Parathyroid adenoma (tissue), 2 donors: Measurements from ENCODE around the gene CTDNEP1.
A peak's percentile ranks its signal among the peaks of the same experiment; 100 is the strongest.

ENCODE experiments used
- H2AFZ ChIP-seq: fragments of 300-600 bp; sonication (generic); one replicate; pipeline ENCODE4 v1.7.0; 2017; ENCODE audit warnings: antibody characterized with exemption, mild to moderate bottlenecking
- H3K27ac ChIP-seq: fragments of 300-600 bp; sonication (generic); one replicate; pipeline ENCODE4 v1.7.0; 2017
- H3K27me3 ChIP-seq: fragments of 300-600 bp; sonication (generic); one replicate; pipeline ENCODE4 v1.7.0; 2017; ENCODE audit warnings: low read length; ENCODE audit not compliant: control insufficient read depth, insufficient read depth
- H3K36me3 ChIP-seq: fragments of 300-600 bp; sonication (generic); one replicate; pipeline ENCODE4 v1.7.0; 2017; ENCODE audit warnings: low read length; ENCODE audit not compliant: control insufficient read depth, insufficient read depth
- H3K4me1 ChIP-seq: fragments of 300-600 bp; sonication (generic); one replicate; pipeline ENCODE4 v1.7.0; 2017; ENCODE audit warnings: control low read depth
- H3K4me2 ChIP-seq: fragments of 300-600 bp; sonication (generic); one replicate; pipeline ENCODE4 v1.7.0; 2017; ENCODE audit warnings: low read length
- H3K4me3 ChIP-seq: fragments of 300-600 bp; sonication (generic); one replicate; pipeline ENCODE4 v1.7.0; 2017; ENCODE audit warnings: low read depth, low read length
- H3K79me2 ChIP-seq: fragments of 300-600 bp; sonication (generic); one replicate; pipeline ENCODE4 v1.7.0; 2017; ENCODE audit warnings: control low read depth
- H3K9ac ChIP-seq: fragments of 300-600 bp; sonication (generic); one replicate; pipeline ENCODE4 v1.7.0; 2017; ENCODE audit warnings: mild to moderate bottlenecking
- H3K9me3 ChIP-seq: fragments of 300-600 bp; sonication (generic); one replicate; pipeline ENCODE4 v1.7.0; 2017; ENCODE audit warnings: low read length; ENCODE audit not compliant: control insufficient read depth
- TF ChIP-seq, protein P1 (sequence below): fragments of 300-600 bp; sonication (generic); IDR thresholded peaks from one replicate; pipeline ENCODE4 v1.7.0; 2017; ENCODE audit warnings: antibody characterized with exemption, mild to moderate bottlenecking
- donor health status: primary hyperparathyroidism.

Gene CTDNEP1

DNA sequence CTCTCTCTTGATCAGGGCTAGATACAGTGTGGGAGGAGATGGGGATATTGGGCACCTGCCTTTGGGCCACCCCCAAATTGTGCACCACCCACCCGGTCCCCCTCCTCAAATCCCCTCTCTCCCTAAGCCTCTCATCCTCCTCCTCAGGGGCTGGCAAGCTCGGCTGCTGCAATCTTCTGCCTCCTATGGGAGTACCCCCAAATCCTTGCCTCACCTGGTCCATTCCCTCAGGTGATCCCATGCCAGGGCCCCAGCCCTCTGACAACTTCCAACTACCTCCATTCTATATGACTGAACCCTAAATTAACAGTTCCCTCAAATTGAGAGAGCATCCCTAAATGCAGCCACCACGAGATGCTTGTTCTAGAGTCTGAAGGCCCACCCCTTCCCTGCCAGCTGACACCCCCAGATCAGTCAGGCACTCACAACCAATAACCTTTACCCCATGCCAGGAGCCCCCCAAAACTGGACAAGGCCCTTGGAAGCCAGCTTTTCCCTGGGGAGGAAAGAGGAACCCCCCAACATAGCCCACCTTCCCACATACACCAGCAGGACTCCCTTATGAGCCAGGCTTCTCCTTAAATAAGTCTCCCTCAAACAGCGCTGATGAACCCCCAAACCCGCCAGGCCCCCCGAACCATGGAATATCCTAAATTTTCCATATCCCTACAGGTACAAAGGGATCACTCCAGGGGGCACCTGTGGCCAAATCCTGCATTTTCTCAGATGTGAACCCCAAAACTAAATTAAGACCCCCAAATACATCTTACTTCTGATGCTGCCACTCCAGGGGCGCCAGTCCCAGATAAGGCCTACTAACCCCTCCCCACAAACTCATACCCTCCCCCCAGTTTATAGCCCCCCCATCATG, 35.1 kb downstream of the CTDNEP1 start:
- no peaks in the 10 kb centered on the region for H3K36me3 ChIP-seq
- H3K9ac ChIP-seq = peak overlapping the region; percentile 82
- peak overlapping the region; percentile 89 for H3K4me2 ChIP-seq
- H3K79me2 ChIP-seq = peaks cover 14% of the 10 kb centered on the region
- TF ChIP-seq, protein P1, sequence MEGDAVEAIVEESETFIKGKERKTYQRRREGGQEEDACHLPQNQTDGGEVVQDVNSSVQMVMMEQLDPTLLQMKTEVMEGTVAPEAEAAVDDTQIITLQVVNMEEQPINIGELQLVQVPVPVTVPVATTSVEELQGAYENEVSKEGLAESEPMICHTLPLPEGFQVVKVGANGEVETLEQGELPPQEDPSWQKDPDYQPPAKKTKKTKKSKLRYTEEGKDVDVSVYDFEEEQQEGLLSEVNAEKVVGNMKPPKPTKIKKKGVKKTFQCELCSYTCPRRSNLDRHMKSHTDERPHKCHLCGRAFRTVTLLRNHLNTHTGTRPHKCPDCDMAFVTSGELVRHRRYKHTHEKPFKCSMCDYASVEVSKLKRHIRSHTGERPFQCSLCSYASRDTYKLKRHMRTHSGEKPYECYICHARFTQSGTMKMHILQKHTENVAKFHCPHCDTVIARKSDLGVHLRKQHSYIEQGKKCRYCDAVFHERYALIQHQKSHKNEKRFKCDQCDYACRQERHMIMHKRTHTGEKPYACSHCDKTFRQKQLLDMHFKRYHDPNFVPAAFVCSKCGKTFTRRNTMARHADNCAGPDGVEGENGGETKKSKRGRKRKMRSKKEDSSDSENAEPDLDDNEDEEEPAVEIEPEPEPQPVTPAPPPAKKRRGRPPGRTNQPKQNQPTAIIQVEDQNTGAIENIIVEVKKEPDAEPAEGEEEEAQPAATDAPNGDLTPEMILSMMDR = no peak
- H2AFZ ChIP-seq = no peak overlapping the region
- peak overlapping the region; percentile 54 for H3K4me3 ChIP-seq
- H3K27ac ChIP-seq = peak overlapping the region; percentile 74
- peaks cover 40% of the 10 kb centered on the region for H3K4me1 ChIP-seq
- H3K9me3 ChIP-seq = no peaks in the 10 kb centered on the region
- no peaks in the 10 kb centered on the region for H3K27me3 ChIP-seq

DNA sequence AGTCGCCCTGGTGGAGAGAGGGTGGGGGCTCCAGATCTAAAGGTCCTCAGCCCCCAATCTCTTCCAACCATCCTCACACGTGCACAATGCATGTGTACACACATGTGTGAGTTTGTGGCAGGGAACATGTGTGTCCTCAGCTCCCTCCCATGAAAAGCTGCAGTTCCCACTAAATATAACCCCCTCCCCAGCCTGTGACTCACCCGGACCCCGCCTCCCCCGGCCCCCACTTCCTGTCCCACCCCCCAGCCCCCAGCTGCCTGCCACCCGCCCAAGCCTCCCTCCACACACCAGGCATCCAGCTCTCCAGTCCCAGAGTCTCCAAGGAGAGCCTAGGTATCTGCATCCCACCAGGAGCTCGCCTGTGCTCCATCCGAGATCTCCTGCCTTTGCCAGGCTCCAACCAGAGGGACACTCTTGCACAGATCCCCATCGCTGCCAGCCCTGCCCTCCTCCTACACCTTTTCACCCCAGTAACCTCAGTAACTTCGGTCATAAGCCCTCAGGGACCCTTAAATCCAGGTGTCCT, 35.8 kb downstream of the CTDNEP1 start:
- Histone ChIP-seq H3K4me2 (peak overlapping the region; percentile 89), H2AFZ (no peak overlapping the region), H3K4me1 (peaks cover 33% of the 10 kb centered on the region), H3K36me3 (no peaks in the 10 kb centered on the region), H3K9ac (no peak overlapping the region), H3K79me2 (peaks cover 11% of the 10 kb centered on the region), H3K9me3 (no peaks in the 10 kb centered on the region), H3K4me3 (peak overlapping the region; percentile 54), H3K27ac (peak overlapping the region; percentile 74), H3K27me3 (no peaks in the 10 kb centered on the region)
- TF ChIP-seq, protein P1 = no peak

DNA sequence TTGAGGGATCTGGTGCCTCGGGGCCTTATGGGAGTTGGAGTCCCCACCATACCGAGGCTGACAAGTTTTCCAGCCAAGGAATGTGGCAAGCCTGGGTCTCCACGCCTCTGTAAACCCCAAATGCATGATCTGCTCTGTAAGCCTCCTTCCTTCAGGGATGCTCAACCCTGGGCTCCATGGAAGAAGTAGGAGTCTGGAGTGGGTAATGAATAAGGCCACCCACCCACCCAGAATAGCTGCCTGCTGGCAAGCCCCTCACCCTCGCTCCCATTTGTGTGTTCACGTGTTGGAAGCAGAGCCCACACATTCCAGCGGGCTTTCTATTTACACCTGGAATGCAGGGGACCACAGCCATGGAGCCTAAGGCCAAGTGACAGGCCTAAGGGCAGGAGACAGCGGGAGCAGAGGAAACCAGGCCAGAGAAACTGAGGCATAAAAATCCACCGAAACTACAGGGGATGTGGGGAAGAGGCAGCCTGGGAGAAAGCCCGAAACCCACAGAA, 36.3 kb downstream of the CTDNEP1 start:
- Histone ChIP-seq H2AFZ (no peak overlapping the region), H3K36me3 (no peaks in the 10 kb centered on the region), H3K4me2 (peak overlapping the region; percentile 71), H3K79me2 (peaks cover 11% of the 10 kb centered on the region), H3K4me3 (peak overlapping the region; percentile 50), H3K4me1 (peaks cover 33% of the 10 kb centered on the region), H3K27me3 (no peaks in the 10 kb centered on the region), H3K9ac (no peak overlapping the region), H3K27ac (peak overlapping the region; percentile 71), H3K9me3 (no peaks in the 10 kb centered on the region)
- TF ChIP-seq, protein P1 = no peak

DNA sequence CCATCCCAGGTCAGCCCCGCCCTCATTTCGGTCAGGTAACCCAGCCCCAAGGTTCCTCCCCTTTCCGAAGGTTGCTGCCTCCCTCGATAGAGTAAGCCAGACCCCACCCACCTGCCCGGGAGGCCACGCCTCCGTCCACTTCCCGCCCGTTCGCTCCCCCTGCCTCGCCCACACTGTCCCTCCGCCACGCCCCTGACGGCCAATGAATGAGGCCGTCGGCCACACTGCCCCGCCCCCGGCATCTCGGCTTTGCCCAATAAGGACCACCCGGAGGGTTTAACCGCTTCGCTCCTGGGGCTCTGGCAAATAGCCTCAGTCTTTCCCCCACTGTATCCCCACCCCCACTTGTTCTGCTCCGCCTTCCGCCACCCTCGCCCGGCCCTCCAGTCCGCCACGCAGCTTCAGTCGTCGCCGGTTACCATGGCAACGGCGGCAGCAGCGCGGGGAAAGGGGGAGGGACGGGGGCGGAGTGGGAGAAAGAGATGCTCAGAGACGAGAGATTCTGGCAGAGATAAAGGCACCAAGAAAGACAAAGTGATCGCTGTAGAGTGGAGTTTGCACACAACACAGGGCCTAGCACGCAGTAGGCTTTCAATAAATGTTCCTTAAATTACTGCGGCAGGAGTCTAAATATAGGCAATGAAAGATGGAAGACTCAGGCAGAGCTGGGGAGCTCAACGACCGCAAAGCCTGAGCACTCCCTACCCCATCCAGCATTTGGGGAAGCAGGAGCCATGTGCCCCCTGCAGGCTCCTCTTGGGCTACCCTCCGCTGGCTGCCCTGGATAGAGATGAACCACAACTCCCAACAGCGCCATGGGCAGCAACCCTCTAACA, 37.0 kb downstream of the CTDNEP1 start:
- Histone ChIP-seq H3K9ac (no peak overlapping the region), H3K4me3 (peak overlapping the region; percentile 50), H2AFZ (peak overlapping the region; percentile 63), H3K79me2 (peaks cover 11% of the 10 kb centered on the region), H3K27ac (peak overlapping the region; percentile 71), H3K4me2 (peak overlapping the region; percentile 71), H3K27me3 (no peaks in the 10 kb centered on the region), H3K9me3 (no peaks in the 10 kb centered on the region), H3K4me1 (peaks cover 33% of the 10 kb centered on the region), H3K36me3 (no peaks in the 10 kb centered on the region)
- TF ChIP-seq, protein P1 = peak; percentile 64
